NCI-H446 treated with DMSO at 0.1 percent for 48 hours (cell line): ENCODE data around the gene HACE1.
"Not testable (repeated sequence)": the region's sequence is repeated elsewhere in the genome, so short reads cannot be mapped to it uniquely, and the experiment has no call there.

ENCODE experiments used
- DNase-seq: peaks from one replicate; lab custom pipeline; 2025; lab: John Stamatoyannopoulos, UW

Gene HACE1

GRCh38 chr6:104737567-104737966, 122.2 kb downstream of the HACE1 start:
- DNase-seq = not testable (repeated sequence)

GRCh38 chr6:104736545-104736944, 123.2 kb downstream of the HACE1 start:
- no peak for DNase-seq

GRCh38 chr6:104730450-104730849, 129.3 kb downstream of the HACE1 start:
- DNase-seq = no peak

- DNase-seq = no peak
These were observed 130.3 kb downstream of the HACE1 start for GRCh38 chr6:104729433-104729832.

GRCh38 chr6:104728448-104728847, 131.3 kb downstream of the HACE1 start:
- no peak for DNase-seq

- no peak for DNase-seq
These were observed 141.0 kb downstream of the HACE1 start for GRCh38 chr6:104718672-104719071.

GRCh38 chr6:104716858-104717257, 142.9 kb downstream of the HACE1 start:
- no peak for DNase-seq

GRCh38 chr6:104714796-104715195, 144.9 kb downstream of the HACE1 start:
- no peak for DNase-seq

- no peak for DNase-seq
These were observed 145.7 kb downstream of the HACE1 start for GRCh38 chr6:104713982-104714381.

GRCh38 chr6:104711371-104711770, 148.3 kb downstream of the HACE1 start:
- no peak for DNase-seq

- no peak for DNase-seq
These were observed 149.0 kb downstream of the HACE1 start for GRCh38 chr6:104710543-104711335.

GRCh38 chr6:104705916-104706442, 153.7 kb downstream of the HACE1 start:
- no peak for DNase-seq

- DNase-seq = no peak
These were observed 154.5 kb downstream of the HACE1 start for GRCh38 chr6:104705095-104705707.

GRCh38 chr6:104704191-104704590, 155.5 kb downstream of the HACE1 start:
- no peak for DNase-seq

- DNase-seq = no peak
These were observed 157.4 kb downstream of the HACE1 start for GRCh38 chr6:104702126-104702841.

- DNase-seq = no peak
These were observed 159.1 kb downstream of the HACE1 start for GRCh38 chr6:104700371-104701185.

GRCh38 chr6:104699593-104700329, 160.0 kb downstream of the HACE1 start:
- DNase-seq = no peak

GRCh38 chr6:104698979-104699378, 160.7 kb downstream of the HACE1 start:
- DNase-seq = no peak

- DNase-seq = no peak
These were observed 167.7 kb downstream of the HACE1 start for GRCh38 chr6:104692008-104692407.

- peak; percentile 8 for DNase-seq
These were observed 170.0 kb downstream of the HACE1 start for GRCh38 chr6:104689551-104690205.
